GM18502 (cell line): Measurements from ENCODE around the gene P2RY14.

Experiments
- ATAC-seq: cut with Tn5 transposase; IDR thresholded peaks from one replicate; pipeline ENCODE4 v1.9.1; 2021; ENCODE audit warnings: mild to moderate bottlenecking; ENCODE audit not compliant: unreplicated experiment, poor library complexity

P2RY14 gene

GRCh38 chr3:151303751-151304150 is 25.4 kb upstream of the P2RY14 start:
- no peak for ATAC-seq

GRCh38 chr3:151301787-151302186 is 23.4 kb upstream of the P2RY14 start:
- no peak for ATAC-seq

DNA sequence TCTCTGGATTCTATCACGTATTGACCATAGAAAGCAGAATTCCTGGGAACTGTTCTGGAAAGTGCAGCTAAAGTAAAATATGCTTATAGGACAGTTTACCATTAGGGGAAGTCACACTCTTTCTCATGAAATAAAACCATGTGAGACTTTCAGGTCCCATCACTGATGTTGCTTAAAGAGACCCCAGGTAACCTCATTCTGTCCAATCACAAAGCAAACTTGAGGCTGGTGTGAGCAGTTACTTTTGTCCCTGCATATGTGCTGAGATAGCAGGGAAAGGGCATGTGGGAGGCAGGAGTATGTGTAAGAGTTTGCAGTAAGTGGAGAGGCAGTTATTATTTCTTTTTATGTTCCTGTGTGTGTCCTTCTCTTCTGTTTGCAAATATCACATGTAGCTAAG is 22.2 kb upstream of the P2RY14 start:
- no peak for ATAC-seq

- no peak for ATAC-seq
These were observed 20.7 kb upstream of the P2RY14 start for GRCh38 chr3:151299006-151299405.

- ATAC-seq, result no peak
These were observed 19.1 kb upstream of the P2RY14 start for GRCh38 chr3:151297429-151297828.

DNA sequence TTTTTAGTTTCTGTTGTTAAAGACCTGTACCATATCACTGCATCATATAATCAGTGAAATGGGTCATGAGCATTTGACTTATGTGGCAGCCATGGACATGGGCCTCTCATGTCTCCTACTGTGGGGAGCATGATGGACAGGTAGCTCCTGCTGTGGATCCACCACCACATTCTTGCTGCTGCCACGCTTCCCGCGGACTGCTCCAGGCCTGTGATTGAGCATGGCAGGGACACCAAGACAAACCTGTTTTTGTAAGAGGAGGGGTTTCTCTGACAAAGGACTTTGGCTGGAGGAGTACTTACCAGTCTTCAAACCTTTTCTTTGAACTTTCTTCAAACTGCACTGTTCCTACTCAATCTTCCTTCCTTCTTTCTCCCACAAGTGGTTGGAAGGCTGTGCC is 17.9 kb upstream of the P2RY14 start:
- ATAC-seq, result no peak

DNA sequence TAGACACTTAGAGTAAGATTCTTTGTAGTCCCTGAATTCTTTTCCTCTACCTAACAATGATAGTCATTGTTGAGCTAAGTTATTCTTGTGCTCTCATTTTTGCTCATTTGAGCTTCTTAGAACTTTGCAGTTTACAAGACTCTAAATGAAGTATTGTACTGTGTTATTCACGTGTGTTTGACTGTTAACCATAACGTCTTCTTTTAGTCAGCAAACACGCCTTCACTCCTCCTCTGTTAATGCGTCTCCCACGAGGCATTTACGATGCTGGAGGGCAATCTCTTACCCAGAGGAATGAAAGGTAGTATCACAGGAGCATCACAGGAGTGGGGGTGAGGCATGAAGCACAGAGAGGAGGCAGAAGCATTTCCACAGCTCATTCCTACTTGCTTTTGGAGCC is 14.8 kb upstream of the P2RY14 start:
- no peak for ATAC-seq

DNA sequence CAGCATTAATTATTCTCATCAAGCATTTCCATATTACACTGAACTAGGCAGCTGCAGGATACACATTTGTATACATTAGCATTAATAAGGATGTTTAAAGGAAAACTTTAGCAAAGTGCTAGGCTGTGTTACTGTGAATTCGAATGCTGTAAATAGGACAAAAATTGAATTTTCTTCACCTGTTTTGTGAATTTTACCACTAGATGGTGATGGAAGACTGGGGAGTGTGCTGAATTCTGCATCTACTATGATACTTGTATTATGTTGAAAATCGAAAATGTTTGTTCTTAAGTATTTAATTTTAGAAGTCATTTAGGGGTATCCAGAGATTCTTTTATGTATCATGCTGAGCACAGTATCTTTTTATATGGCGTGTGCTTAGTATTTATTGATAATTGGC is 12.3 kb upstream of the P2RY14 start:
- no peak for ATAC-seq

DNA sequence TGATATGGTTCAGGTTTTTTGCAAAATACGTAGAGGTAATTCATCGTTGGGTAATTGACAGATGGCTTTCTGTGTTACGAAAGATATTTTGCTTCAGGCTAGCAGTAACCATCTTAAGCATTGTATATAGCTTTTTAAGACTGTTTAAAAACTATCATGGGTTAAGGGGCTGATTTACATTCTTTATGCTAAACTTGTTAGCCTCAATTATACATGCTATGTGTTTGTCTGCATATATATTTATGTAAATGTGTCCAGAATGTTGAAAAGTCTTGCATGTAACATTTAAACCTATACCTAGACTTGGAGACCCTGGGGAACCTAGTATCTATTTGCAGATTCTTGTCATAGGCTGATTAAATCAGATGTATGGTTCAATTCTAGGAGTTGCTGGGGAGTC is 11.1 kb upstream of the P2RY14 start:
- ATAC-seq, result no peak

- ATAC-seq, result no peak
These were observed 7.6 kb upstream of the P2RY14 start for GRCh38 chr3:151285940-151286339.

GRCh38 chr3:151283907-151284461 is 5.6 kb upstream of the P2RY14 start:
- no peak for ATAC-seq

DNA sequence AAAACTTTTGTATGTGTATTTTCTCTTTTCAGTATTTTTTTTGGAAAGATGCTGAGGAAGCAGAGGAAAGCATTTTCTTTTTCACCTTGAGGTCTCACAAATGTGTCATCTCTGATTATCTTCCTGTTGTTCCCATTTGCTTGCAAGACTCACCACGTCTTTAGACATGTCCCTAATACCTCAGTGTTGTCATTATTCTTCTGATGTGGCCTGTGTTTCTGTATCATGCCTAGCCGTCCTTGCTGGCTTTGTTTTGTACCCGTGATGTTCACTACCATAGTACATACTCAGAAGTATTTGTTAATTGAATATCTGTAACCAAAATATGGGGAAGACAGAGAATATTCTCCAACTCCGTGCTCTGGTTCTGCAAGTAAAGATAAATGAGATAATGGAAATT is 5.0 kb upstream of the P2RY14 start:
- no peak for ATAC-seq

GRCh38 chr3:151282921-151283320 is 4.6 kb upstream of the P2RY14 start:
- ATAC-seq, result no peak

DNA sequence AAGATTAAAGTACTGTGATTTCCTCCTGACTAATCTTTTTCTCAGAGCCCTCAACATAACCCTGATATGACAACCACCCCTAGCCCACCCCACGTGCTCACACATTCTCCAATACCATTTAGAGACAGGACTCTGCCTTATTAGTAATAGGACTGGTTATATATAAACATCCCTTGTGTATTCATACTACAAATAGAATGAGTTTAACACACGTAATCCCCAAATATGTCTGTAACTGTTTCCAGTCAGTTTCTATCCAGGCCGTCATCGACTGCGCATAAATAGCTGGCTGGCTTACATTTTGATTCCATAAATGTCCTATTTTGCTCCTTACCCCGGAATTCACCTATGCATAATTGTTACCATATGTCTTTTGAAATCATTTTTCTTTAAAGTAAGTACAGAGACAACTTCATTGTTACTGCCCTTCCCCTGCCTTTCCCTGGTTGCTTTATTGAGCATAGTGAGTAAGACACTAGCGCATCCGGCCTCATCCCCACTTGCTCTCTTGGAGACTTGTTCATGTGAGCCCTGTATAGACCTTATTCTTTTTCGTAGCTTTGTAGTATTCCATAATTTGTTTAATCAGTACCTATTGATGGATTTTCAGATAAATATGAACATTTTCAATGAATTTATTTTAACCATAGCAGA is 3.5 kb upstream of the P2RY14 start:
- no peak for ATAC-seq

DNA sequence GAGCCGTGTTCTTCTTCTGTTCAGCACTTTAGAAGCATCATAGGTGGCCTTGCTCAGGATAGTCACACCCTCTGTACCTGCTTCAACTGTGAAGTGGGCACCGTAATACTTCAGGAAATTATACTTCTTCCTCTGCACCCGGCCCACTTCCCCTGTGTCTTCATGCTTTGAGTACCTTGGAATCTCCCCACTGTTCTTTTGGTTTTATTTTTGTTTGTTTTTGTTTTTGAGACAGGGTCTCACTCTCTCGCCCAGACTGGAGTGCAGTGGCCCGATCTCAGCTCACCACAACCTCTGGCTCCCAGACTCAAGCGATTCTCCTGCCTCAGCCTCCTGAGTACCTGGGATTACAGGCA is 1.7 kb downstream of the P2RY14 start:
- peak; percentile 67 for ATAC-seq

GRCh38 chr3:151276038-151276686 is 2.2 kb downstream of the P2RY14 start:
- ATAC-seq, result peak; percentile 36

- no peak for ATAC-seq
These were observed 3.3 kb downstream of the P2RY14 start for GRCh38 chr3:151275091-151275490.

DNA sequence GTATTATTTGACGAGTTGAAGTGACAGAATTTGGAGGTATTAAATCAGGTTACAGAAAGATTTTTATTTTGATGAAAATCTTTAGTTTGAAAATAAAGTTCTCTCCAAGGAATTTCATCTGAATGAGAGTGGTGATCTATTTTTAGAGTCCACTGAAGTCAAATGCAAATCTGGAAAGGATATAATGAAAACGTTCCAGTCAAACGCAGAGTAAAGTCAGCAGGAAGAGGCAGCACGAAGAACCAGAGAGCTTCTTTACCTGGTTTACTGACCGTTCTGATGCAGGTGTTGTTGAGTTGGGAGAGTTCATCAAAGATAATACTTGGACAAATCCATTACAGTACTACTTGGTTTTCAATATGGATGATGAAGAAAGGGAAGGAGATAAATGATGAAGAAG is 8.7 kb downstream of the P2RY14 start:
- no peak for ATAC-seq

DNA sequence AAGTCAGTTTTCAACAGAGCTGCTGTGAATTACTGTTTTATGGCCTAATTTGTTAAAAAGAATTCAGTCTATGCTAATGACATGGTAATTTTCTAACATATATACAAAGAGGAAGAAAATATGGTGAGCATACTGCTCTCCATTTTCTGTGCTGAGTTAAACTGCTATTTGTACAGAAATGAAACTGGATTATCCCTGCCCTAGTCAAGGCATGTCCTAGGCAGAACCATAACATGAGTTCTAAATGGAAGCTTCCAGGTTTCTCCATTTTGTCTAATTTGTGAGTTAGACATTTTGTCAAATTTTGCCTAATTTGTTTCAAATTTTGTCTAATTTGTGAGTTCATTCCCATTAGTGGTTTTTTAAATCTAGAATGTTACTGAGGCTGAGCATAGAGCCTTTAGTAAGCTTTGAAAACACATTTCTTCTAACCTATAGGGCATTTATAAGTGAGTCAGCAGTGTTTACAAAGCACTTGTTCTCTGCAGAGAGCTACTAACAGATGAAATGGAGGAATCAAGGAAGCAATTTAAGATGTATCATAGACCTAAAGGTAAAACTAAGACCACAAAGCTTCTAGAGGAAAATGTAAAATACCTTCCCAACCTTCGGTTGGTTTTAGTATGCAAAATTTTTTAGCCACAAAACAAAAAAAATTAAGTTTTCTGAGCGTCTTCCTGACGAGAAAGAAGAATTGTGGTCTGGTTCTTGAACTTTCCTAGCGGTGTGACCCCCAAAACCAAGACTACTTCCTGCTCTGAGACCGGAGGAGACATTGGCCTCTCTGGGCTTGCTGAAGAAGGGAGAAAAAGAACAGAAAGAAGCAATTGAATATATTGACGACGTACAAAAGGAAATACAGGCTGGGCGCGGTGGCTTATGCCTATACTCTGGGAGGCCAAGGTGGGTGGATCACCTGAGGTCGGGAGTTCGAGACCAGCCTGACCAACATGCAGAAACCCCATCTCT is 9.8 kb downstream of the P2RY14 start:
- ATAC-seq, result peak; percentile 69

DNA sequence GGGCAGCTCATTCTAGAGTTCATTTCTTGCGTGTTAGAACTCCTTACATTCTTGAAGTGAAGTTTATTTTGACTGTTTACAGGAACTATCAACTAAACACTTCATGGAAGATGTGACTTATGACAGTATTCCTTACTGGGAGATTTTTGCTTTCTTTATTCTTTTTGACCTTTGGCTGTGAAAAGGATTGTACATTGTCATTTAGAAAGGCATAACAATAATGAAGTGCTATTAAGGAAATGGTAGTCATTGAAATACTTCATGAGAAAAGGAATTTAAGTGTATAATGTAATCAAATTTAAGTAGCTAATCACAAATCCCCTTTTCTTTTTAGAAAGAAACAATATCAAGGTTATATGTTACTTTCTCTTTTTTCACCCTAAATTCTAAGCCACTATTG is 11.3 kb downstream of the P2RY14 start:
- ATAC-seq, result no peak

DNA sequence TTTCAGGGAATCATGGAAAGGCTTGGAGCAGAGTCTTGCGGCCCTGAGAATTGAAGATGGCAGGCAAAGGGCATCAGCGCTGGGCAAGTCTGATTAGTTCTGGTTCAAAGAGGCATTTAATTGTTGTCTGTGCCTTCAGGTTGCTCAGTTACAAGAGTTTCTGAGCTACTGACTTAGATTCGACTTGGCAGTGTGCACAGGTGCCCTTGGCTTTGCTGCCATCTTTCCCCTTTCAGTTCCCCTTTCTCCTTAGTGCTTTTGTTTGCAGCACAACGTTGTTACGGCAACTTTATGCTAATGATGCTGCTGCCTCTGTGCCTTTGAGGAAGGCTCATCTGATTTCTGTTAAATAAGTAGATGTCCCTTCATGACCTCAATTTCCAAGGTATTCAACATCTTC is 12.5 kb downstream of the P2RY14 start:
- ATAC-seq, result peak; percentile 96
